H1 (cell line): ENCODE measurements around the gene TARS3. TPM values are rescaled to one million over a fixed set of nuclear protein-coding genes. Genes with fewer than 3 reads are reported as not detected.

Source experiments
- CTCF ChIA-PET: fragments of 300-600 bp; sonication (Branson Sonifier 250); formaldehyde crosslinking; loops from one replicate; lab custom pipeline; 2021; ENCODE audit not compliant: partially characterized antibody; lab: Charles Lee
- POLR2A ChIA-PET: fragments of 300-600 bp; sonication (Branson Sonifier 250); formaldehyde crosslinking; loops from one replicate; lab custom pipeline; 2021; ENCODE audit warnings: inconsistent platforms; ENCODE audit not compliant: partially characterized antibody; lab: Charles Lee
- DNase-seq, 2 experiments: peaks; one replicate each; pipeline versions ENCODE4 v3.0.0 to v3.0.0-alpha.2; 2010 to 2022; ENCODE audit warnings: low spot score in 2 of 2, low read depth in 1 of 2, mixed read lengths in 1 of 2
- FAIRE-seq: peaks from 2 replicates; lab custom pipeline; 2011; peaks lifted over from hg19 to GRCh38; lab: Jason Lieb, UNC
- H2AFZ ChIP-seq: 2 replicates; pipeline ENCODE4 v1.8.1; 2012; ENCODE audit warnings: low read length, inconsistent platforms
- H2AK5ac ChIP-seq: 2 replicates; pipeline ENCODE4 v1.6.1; 2013; ENCODE audit warnings: low read depth, low read length
- H2BK120ac ChIP-seq: replicated peaks from 2 replicates; pipeline ENCODE3; 2013; ENCODE audit warnings: low read depth, low read length, inconsistent platforms
- H2BK12ac ChIP-seq: 2 replicates; pipeline ENCODE4 v1.6.1; 2013; ENCODE audit warnings: low read depth, low read length
- H2BK15ac ChIP-seq: 2 replicates; pipeline ENCODE4 v1.6.1; 2013; ENCODE audit warnings: low read length
- H2BK20ac ChIP-seq: 2 replicates; pipeline ENCODE4 v1.6.1; 2013; ENCODE audit warnings: low read length
- H2BK5ac ChIP-seq: 2 replicates; pipeline ENCODE4 v1.6.1; 2013; ENCODE audit warnings: low read depth, low read length
- H3K14ac ChIP-seq: 2 replicates; pipeline ENCODE4 v1.6.1; 2013; ENCODE audit warnings: inconsistent platforms; ENCODE audit not compliant: insufficient read length
- H3K18ac ChIP-seq: 2 replicates; pipeline ENCODE4 v1.6.1; 2013; ENCODE audit warnings: low read length; ENCODE audit errors: extremely low read depth
- H3K23ac ChIP-seq: 2 replicates; pipeline ENCODE4 v1.6.1; 2013; ENCODE audit warnings: inconsistent platforms; ENCODE audit not compliant: insufficient read length
- H3K23me2 ChIP-seq: 2 replicates; pipeline ENCODE4 v1.6.1; 2013; ENCODE audit warnings: low read depth, low read length
- H3K27ac ChIP-seq: 2 replicates; pipeline ENCODE4 v1.6.1; 2011; ENCODE audit warnings: low read depth, low read length, inconsistent platforms
- H3K27me3 ChIP-seq, 4 experiments: replicated peaks in 1 of 4; 1 replicate in 1 of 4; 2 replicates in 3 of 4; pipeline versions ENCODE4 v1.6.1 to v1.8.1; 2011 to 2013; ENCODE audit warnings: low read length in 3 of 4, mild to moderate bottlenecking in 3 of 4, inconsistent platforms in 2 of 4, mixed read lengths in 2 of 4, moderate library complexity in 1 of 4; ENCODE audit not compliant: control insufficient read depth in 3 of 4, insufficient read depth in 3 of 4; ENCODE audit errors: extremely low read depth in 1 of 4
- H3K36me3 ChIP-seq, 4 experiments: 2 replicates each; pipeline versions ENCODE4 v1.6.1 to v1.8.1; 2011 to 2013; ENCODE audit warnings: mild to moderate bottlenecking in 4 of 4, low read length in 3 of 4, moderate library complexity in 2 of 4, control low read depth in 1 of 4, inconsistent platforms in 1 of 4; ENCODE audit not compliant: insufficient read depth in 4 of 4, control insufficient read depth in 2 of 4
- H3K4ac ChIP-seq: replicated peaks from 2 replicates; pipeline ENCODE3; 2013; ENCODE audit warnings: low read length, low read depth, mixed read lengths, inconsistent platforms; ENCODE audit not compliant: insufficient read length
- H3K4me1 ChIP-seq, 4 experiments: replicated peaks in 1 of 4; 1 replicate in 1 of 4; 2 replicates in 3 of 4; pipeline versions ENCODE4 v1.6.1 to v1.8.1; 2011 to 2013; ENCODE audit warnings: low read length in 3 of 4, inconsistent platforms in 2 of 4, mixed read lengths in 1 of 4; ENCODE audit not compliant: insufficient read depth in 4 of 4, control insufficient read depth in 3 of 4
- H3K4me2 ChIP-seq, 2 experiments: 2 replicates each; pipeline versions ENCODE4 v1.6.1 to v1.8.1; 2011 to 2013; ENCODE audit warnings: low read depth in 2 of 2, low read length in 2 of 2, control low read depth in 1 of 2, inconsistent platforms in 1 of 2, mild to moderate bottlenecking in 1 of 2; ENCODE audit not compliant: insufficient read depth in 1 of 2
- H3K4me3 ChIP-seq, 4 experiments: fragments of 200-600, 300-600 bp in 1 of 4; sonication (generic), shearing (Covaris generic), sonication (Bioruptor Twin) in 1 of 4; 2 replicates each; pipeline versions ENCODE4 v1.5.1 to v1.8.1; 2011 to 2016; ENCODE audit warnings: low read length in 4 of 4, low read depth in 3 of 4, control low read depth in 2 of 4, inconsistent platforms in 2 of 4, mild to moderate bottlenecking in 2 of 4, mixed read lengths in 1 of 4, moderate library complexity in 1 of 4; ENCODE audit not compliant: insufficient read depth in 2 of 4; ENCODE audit errors: extremely low read depth in 1 of 4
- H3K56ac ChIP-seq: replicated peaks from 2 replicates; pipeline ENCODE3; 2013; ENCODE audit warnings: low read depth, mild to moderate bottlenecking, mixed read lengths, low read length, inconsistent platforms; ENCODE audit not compliant: insufficient read length
- H3K79me1 ChIP-seq: 2 replicates; pipeline ENCODE4 v1.6.1; 2013; ENCODE audit warnings: low read depth, low read length, control low read depth
- H3K79me2 ChIP-seq, 2 experiments: 2 replicates each; pipeline versions ENCODE4 v1.6.1 to v1.8.1; 2012 to 2013; ENCODE audit warnings: low read length in 2 of 2, mild to moderate bottlenecking in 2 of 2, inconsistent platforms in 1 of 2; ENCODE audit not compliant: insufficient read depth in 2 of 2, control insufficient read depth in 1 of 2
- H3K9ac ChIP-seq, 4 experiments: replicated peaks in 1 of 4; 1 replicate in 1 of 4; 2 replicates in 3 of 4; pipeline versions ENCODE4 v1.6.1 to v1.8.1; 2011 to 2013; ENCODE audit warnings: low read depth in 3 of 4, low read length in 3 of 4, control low read depth in 2 of 4, mild to moderate bottlenecking in 2 of 4, moderate library complexity in 2 of 4, inconsistent platforms in 1 of 4; ENCODE audit errors: extremely low read depth in 1 of 4
- H3K9me3 ChIP-seq, 2 experiments: 2 replicates each; pipeline versions ENCODE4 v1.6.1 to v1.8.1; 2012 to 2013; ENCODE audit warnings: mild to moderate bottlenecking in 2 of 2, moderate library complexity in 2 of 2, control low read depth in 1 of 2, inconsistent platforms in 1 of 2, low read depth in 1 of 2, low read length in 1 of 2, mixed read lengths in 1 of 2; ENCODE audit not compliant: insufficient read depth in 2 of 2
- H4K20me1 ChIP-seq, 2 experiments: replicated peaks in 1 of 2; 2 replicates each; pipeline versions ENCODE3 to v1.8.1; 2011 to 2013; ENCODE audit warnings: inconsistent platforms in 2 of 2, low read length in 2 of 2, mild to moderate bottlenecking in 1 of 2; ENCODE audit not compliant: insufficient read depth in 2 of 2, control insufficient read depth in 1 of 2
- H4K5ac ChIP-seq: 2 replicates; pipeline ENCODE4 v1.6.1; 2013; ENCODE audit warnings: low read length, low read depth, mixed read lengths, inconsistent platforms; ENCODE audit not compliant: insufficient read length
- H4K8ac ChIP-seq: 2 replicates; pipeline ENCODE4 v1.8.0; 2013; ENCODE audit warnings: mild to moderate bottlenecking, moderate library complexity, low read length, inconsistent platforms; ENCODE audit not compliant: insufficient read depth; ENCODE audit errors: extremely low read depth
- H4K91ac ChIP-seq: replicated peaks from 2 replicates; pipeline ENCODE3; 2013; ENCODE audit warnings: low read length, mixed read lengths, inconsistent platforms; ENCODE audit not compliant: insufficient read length
- CBX8 ChIP-seq: fragments of 300-800, 300-1000 bp; sonication (generic); IDR thresholded peaks from 2 replicates; pipeline ENCODE4 v1.7.1; 2016; ENCODE audit warnings: low read depth, low read length, borderline replicate concordance
- CTCF ChIP-seq, 3 experiments: IDR thresholded peaks; 1 replicate in 2 of 3; 2 replicates in 1 of 3; pipeline versions ENCODE4 v1.5.1 to v1.6.1; 2011; ENCODE audit warnings: low read length in 3 of 3, mild to moderate bottlenecking in 3 of 3, inconsistent platforms in 2 of 3, low read depth in 1 of 3, moderate library complexity in 1 of 3; ENCODE audit not compliant: insufficient read depth in 1 of 3; ENCODE audit errors: control extremely low read depth in 1 of 3
- GTF2F1 ChIP-seq: IDR thresholded peaks from 2 replicates; pipeline ENCODE4 v1.6.1; 2012; ENCODE audit warnings: low read depth, low read length, improper control_type of control experiment, borderline replicate concordance
- JUND ChIP-seq: IDR thresholded peaks from 2 replicates; pipeline ENCODE4 v1.6.1; 2011; ENCODE audit warnings: mild to moderate bottlenecking, improper control_type of control experiment, low read length
- POLR2A ChIP-seq, 2 experiments: IDR thresholded peaks; 1 replicate in 1 of 2; 2 replicates in 1 of 2; pipeline ENCODE4 v1.6.1; 2011; ENCODE audit warnings: low read depth in 2 of 2, low read length in 2 of 2, mild to moderate bottlenecking in 2 of 2; ENCODE audit errors: control extremely low read depth in 1 of 2
- POLR2AphosphoS5 ChIP-seq: IDR thresholded peaks from 2 replicates; pipeline ENCODE4 v1.6.1; 2011; ENCODE audit warnings: low read depth, low read length
- YY1 ChIP-seq: IDR thresholded peaks from 2 replicates; pipeline ENCODE4 v1.6.1; 2011; ENCODE audit warnings: low read depth, mild to moderate bottlenecking, low read length
- WGBS, 2 experiments: shearing (Covaris generic) in 1 of 2; methylation state at CpG; one replicate each; pipeline versions ENCODE4 v1.1.6 to v1.1.7; 2013 to 2015; ENCODE audit warnings: low lambda C conversion rate in 2 of 2, mixed read lengths in 2 of 2, inconsistent platforms in 1 of 2, low coverage in 1 of 2, missing lambda C conversion rate in 1 of 2; ENCODE audit not compliant: insufficient replicate concordance in 2 of 2, insufficient coverage in 1 of 2, insufficient read length in 1 of 2; ENCODE audit errors: extremely low coverage in 1 of 2, missing lambda C conversion rate in 1 of 2; 5-methylcytosine and 5-hydroxymethylcytosine counted together
- polyA plus RNA-seq, 7 experiments: library from polyadenylated mRNA; depleted of rRNA in 3 of 7; stranded (reverse) in 5 of 7; unstranded in 2 of 7; fragments of >200 nt in 5 of 7; fragments of 200-250 nt in 2 of 7; gene quantifications; 1 replicate in 5 of 7; 2 replicates in 1 of 7; 4 replicates in 1 of 7; pipeline versions ENCODE4 v1.2.1 to v1.2.3, GENCODE V29; 2011 to 2013; ENCODE audit warnings: missing spikeins in 2 of 7, mixed read lengths in 2 of 7
- total RNA-seq: library from RNA; stranded (reverse); fragmentation: NEBNext Ultra II Directional; extraction: Animal tissue kit (Norgen Biotek cat#: 25700); gene quantifications from 2 replicates; pipeline ENCODE4 v1.2.1, GENCODE V29; 2021

TARS3 gene
- total and polyA plus RNA-seq, 2 of the 8 experiments (the other 6 are each of a cell fraction or from before 2014, with no cell fraction given): 2.1 to 13.9 TPM

DNA sequence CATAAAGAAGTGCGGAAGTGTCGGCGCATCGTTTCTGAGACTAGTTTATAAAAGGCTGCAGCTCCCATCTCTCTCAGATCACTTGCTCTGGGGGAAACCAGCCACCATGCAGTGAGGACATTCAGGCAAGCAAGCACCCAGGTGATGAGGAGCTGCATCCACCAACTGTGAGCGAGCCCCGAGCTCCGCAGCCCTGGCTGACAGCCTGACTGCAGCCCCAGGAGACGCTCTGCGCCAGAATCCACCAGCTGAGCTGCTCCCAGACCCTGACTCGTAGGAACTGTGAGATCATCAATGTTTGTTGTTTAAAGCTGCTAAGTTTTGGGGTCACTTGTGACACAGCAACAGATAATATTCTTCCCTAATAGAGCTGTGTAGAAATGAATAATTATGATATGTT, 67.1 kb downstream of the TARS3 start:
- no peak for FAIRE-seq
- H4K20me1 ChIP-seq: no peaks in the 10 kb centered on the region
- no peak overlapping the region for H2BK20ac ChIP-seq
- H3K79me2 ChIP-seq: no peaks in the 10 kb centered on the region
- no peak overlapping the region for H4K91ac ChIP-seq
- H3K36me3 ChIP-seq: peaks cover 0 to 3% (median 0%) of the 10 kb centered on the region in 4 experiments; a peak in 2 of 8 replicates
- H2BK12ac ChIP-seq: no peak overlapping the region
- no peak overlapping the region for H3K56ac ChIP-seq
- no peak overlapping the region for H2BK5ac ChIP-seq
- H3K27ac ChIP-seq: no peak overlapping the region
- no peak overlapping the region for H3K4me3 ChIP-seq
- TF ChIP-seq GTF2F1 (no peak), JUND (no peak), CTCF (IDR thresholded peaks at IDR 0.05; ENCODE audit: control extremely low read depth in 1 of 3, insufficient read depth in 1 of 3, low read depth in 1 of 3, low read length in 3 of 3) (no peak), CBX8 (no peak), POLR2A (IDR thresholded peaks at IDR 0.05; ENCODE audit: control extremely low read depth in 1 of 2, low read depth in 2 of 2, low read length in 2 of 2) (no peak), YY1 (no peak), POLR2AphosphoS5 (no peak)
- no peak overlapping the region for H2BK120ac ChIP-seq
- no peak overlapping the region for H3K14ac ChIP-seq
- H3K23me2 ChIP-seq: no peaks in the 10 kb centered on the region; the same call in 1 of the 2 replicates
- H4K5ac ChIP-seq: no peak overlapping the region
- no peak overlapping the region for H2BK15ac ChIP-seq
- no peak overlapping the region for H4K8ac ChIP-seq
- no peak overlapping the region for H3K18ac ChIP-seq
- H2AK5ac ChIP-seq: no peak overlapping the region
- no peak for DNase-seq
- POLR2A ChIA-PET: no interaction called here
- CTCF ChIA-PET: interaction anchor here (1.2 to 3.0 kb wide), 5 partner anchors 12 to 363 kb away, joined by 3 to 21 read pairs (median 5); partner anchors contain the start of gene SNRPA1
- no peak overlapping the region for H3K23ac ChIP-seq
- 98% methylated on average over 10 of the region's 10 CpGs; no CpG with 5 or more reads in 1 of the 2 experiments for WGBS, 2 experiments
- no peak overlapping the region for H3K4me2 ChIP-seq
- peaks cover 0 to 3% (median 0%) of the 10 kb centered on the region in 4 experiments; a peak in 1 of 7 replicates for H3K4me1 ChIP-seq
- no peak overlapping the region for H3K4ac ChIP-seq
- H3K9ac ChIP-seq: no peak overlapping the region
- H3K79me1 ChIP-seq: no peaks in the 10 kb centered on the region
- H2AFZ ChIP-seq: no peak overlapping the region
- H3K27me3 ChIP-seq: no peaks in the 10 kb centered on the region; a peak in 1 of 7 replicates
- peaks cover 7% of the 10 kb centered on the region in 2 experiments; a peak in 2 of 4 replicates for H3K9me3 ChIP-seq
